Measurements from ENCODE around the gene ASF1B. TPM values are rescaled to one million over a fixed set of nuclear protein-coding genes. Genes with fewer than 3 reads are reported as not detected.

ASF1B gene
- total and polyA plus RNA-seq, 2 donors from 2014 or later, result 0.49 to 1.8 TPM

DNA sequence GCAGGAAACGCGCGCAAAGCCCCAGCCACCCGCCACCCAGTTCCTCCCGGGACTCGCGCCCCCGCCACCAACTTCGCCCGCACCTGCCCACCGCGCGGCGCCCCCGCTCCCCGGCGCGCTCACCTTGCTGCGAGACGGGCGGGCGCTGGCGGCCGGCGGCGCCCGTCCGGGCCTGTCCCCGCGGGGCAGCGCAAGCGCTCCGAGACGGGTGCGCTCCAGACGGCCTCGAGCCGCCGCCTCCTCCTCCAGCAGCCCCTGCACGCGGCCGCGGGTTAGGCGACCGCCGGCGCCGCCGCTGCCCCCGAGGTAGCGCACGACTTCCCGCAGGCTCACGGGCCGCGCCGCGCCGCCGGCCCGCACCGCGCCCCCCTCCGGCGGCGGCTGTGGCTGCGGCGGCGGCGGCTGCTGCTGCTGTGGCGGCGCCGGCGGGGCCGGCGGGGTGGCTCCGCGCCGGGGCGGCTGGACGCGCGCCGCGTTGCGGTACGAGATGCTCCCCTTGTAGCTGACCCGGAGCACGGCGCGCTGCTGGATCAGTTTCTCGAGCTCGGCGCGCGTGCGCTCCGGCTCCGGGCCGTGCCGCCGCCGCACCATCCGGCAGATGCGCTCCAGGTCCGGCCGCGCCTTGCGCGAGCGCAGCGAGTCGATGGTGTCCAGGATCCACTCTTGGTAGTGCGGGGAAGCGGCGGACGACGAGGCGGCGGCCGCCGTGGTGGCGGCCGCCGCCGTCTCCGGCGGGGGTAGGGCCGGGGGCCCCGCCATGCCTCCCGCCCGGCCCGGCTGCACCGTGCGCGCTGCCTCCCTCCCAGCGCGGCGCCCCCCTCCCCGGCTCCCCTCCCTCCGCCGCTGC lies 46.5 kb downstream of the ASF1B start:
- Histone ChIP-seq H3K36me3 (ENCODE audit: control insufficient read depth in 2 of 3, insufficient read depth in 3 of 3, low read length in 3 of 3) (peaks cover 0 to 2% (median 2%) of the 10 kb centered on the region in 3 donors), H3K27me3 (ENCODE audit: control insufficient read depth, insufficient read depth, low read length) (no peaks in the 10 kb centered on the region), H3K9me3 (ENCODE audit: control insufficient read depth in 2 of 3, insufficient read depth in 1 of 3, low read length in 3 of 3) (peaks cover 0 to 8% (median 4%) of the 10 kb centered on the region in 3 donors), H3K9ac (ENCODE audit: low read length in 3 of 3) (no peak overlapping the region), H3K27ac (ENCODE audit: low read depth in 2 of 2, low read length in 2 of 2) (peak overlapping the region in 1 of 2 donors; percentile 47), H3K4me3 (ENCODE audit: low read length in 3 of 3) (peak overlapping the region in 2 of 3 donors; percentile 31 to 44), H3K4me1 (ENCODE audit: control insufficient read depth in 2 of 3, insufficient read depth in 2 of 3, low read depth in 1 of 3, low read length in 3 of 3) (no peaks in the 10 kb centered on the region)
- FAIRE-seq (no peak), DNase-seq (peak; percentile 55 to 87 (median 71))
- intact Hi-C loops (cut with DNase I), result no loop called here
- TF ChIP-seq, protein P1, sequence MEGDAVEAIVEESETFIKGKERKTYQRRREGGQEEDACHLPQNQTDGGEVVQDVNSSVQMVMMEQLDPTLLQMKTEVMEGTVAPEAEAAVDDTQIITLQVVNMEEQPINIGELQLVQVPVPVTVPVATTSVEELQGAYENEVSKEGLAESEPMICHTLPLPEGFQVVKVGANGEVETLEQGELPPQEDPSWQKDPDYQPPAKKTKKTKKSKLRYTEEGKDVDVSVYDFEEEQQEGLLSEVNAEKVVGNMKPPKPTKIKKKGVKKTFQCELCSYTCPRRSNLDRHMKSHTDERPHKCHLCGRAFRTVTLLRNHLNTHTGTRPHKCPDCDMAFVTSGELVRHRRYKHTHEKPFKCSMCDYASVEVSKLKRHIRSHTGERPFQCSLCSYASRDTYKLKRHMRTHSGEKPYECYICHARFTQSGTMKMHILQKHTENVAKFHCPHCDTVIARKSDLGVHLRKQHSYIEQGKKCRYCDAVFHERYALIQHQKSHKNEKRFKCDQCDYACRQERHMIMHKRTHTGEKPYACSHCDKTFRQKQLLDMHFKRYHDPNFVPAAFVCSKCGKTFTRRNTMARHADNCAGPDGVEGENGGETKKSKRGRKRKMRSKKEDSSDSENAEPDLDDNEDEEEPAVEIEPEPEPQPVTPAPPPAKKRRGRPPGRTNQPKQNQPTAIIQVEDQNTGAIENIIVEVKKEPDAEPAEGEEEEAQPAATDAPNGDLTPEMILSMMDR (IDR thresholded peaks at IDR 0.05; ENCODE audit: borderline replicate concordance, extremely low read depth, insufficient read depth), result no peak

DNA sequence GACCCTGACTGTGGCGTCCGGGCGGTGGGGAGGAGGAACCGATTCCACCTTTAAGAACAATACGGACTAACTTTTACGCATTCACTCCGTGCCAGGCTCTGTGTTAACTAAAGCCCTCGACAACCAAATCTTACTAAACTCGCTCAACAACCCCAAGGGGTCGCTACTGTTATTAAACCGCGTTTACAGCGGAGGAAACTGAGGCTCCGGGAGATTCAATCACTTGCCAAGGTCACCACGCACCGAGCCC lies 47.1 kb downstream of the ASF1B start:
- Histone ChIP-seq H3K4me3 (ENCODE audit: low read length in 3 of 3) (peak overlapping the region; percentile 31 to 43 (median 34)), H3K9ac (ENCODE audit: low read length in 3 of 3) (no peak overlapping the region), H3K4me1 (ENCODE audit: control insufficient read depth in 2 of 3, insufficient read depth in 2 of 3, low read depth in 1 of 3, low read length in 3 of 3) (no peaks in the 10 kb centered on the region), H3K9me3 (ENCODE audit: control insufficient read depth in 2 of 3, insufficient read depth in 1 of 3, low read length in 3 of 3) (peaks cover 0 to 8% (median 4%) of the 10 kb centered on the region in 3 donors), H3K36me3 (ENCODE audit: control insufficient read depth in 2 of 3, insufficient read depth in 3 of 3, low read length in 3 of 3) (peaks cover 0 to 2% (median 2%) of the 10 kb centered on the region in 3 donors), H3K27me3 (ENCODE audit: control insufficient read depth, insufficient read depth, low read length) (no peaks in the 10 kb centered on the region), H3K27ac (ENCODE audit: low read depth in 2 of 2, low read length in 2 of 2) (no peak overlapping the region)
- DNase-seq (peak in 1 of 5 donors; percentile 51), FAIRE-seq (no peak)
- TF ChIP-seq, protein P1 (IDR thresholded peaks at IDR 0.05; ENCODE audit: borderline replicate concordance, extremely low read depth, insufficient read depth), result no peak
- intact Hi-C loops (cut with DNase I), result no loop called here

DNA sequence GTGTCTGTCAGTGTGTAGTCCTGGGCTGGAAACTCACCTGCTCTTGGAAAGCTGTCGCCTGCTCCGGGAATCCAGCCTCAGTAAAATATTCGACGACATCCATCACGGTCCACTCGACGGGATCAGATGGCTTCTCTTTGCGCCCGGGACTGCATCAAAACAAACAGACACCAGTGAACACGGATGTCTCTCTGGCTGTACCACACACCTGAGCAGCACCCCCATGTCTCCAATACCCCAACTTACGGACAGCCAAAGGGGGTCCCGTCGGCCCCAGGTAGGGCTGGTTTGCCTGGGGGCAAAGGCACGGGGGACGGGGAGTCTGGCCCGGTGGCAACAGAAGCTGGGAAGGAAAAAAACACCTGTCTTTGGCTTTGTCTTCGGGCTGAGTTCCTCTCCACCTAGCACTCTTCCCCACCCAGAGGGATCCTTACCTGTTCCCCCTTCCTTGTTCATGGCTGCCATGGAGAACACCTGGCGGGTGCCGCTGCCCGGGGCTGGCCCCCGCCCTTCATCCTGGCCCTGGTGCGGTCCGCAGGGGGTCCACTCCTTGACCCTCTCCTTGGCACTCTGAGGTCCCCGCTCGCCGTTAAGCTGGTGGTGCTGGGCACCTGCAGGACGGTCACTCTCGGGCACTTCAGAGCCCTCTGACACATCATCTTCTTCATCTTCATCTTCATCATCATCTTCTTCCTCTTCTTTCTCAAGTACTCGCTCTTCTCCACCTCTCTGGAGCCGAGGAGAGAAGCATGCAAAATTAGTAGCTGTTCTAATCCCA lies 47.6 kb downstream of the ASF1B start:
- Histone ChIP-seq H3K9ac (ENCODE audit: low read length in 3 of 3) (no peak overlapping the region), H3K27me3 (ENCODE audit: control insufficient read depth, insufficient read depth, low read length) (no peaks in the 10 kb centered on the region), H3K36me3 (ENCODE audit: control insufficient read depth in 2 of 3, insufficient read depth in 3 of 3, low read length in 3 of 3) (peaks cover 0 to 2% (median 2%) of the 10 kb centered on the region in 3 donors), H3K9me3 (ENCODE audit: control insufficient read depth in 2 of 3, insufficient read depth in 1 of 3, low read length in 3 of 3) (peaks cover 0 to 8% (median 4%) of the 10 kb centered on the region in 3 donors), H3K4me3 (ENCODE audit: low read length in 3 of 3) (peak overlapping the region in 2 of 3 donors; percentile 34 to 43), H3K4me1 (ENCODE audit: control insufficient read depth in 2 of 3, insufficient read depth in 2 of 3, low read depth in 1 of 3, low read length in 3 of 3) (no peaks in the 10 kb centered on the region), H3K27ac (ENCODE audit: low read depth in 2 of 2, low read length in 2 of 2) (no peak overlapping the region)
- DNase-seq, result no peak
- intact Hi-C loops (cut with DNase I), result no loop called here
- TF ChIP-seq, protein P1 (IDR thresholded peaks at IDR 0.05; ENCODE audit: borderline replicate concordance, extremely low read depth, insufficient read depth), result no peak
- no peak for FAIRE-seq

Data from kidney (tissue), 14 donors.